ENCODE measurements around the gene TXNRD2.

DNA sequence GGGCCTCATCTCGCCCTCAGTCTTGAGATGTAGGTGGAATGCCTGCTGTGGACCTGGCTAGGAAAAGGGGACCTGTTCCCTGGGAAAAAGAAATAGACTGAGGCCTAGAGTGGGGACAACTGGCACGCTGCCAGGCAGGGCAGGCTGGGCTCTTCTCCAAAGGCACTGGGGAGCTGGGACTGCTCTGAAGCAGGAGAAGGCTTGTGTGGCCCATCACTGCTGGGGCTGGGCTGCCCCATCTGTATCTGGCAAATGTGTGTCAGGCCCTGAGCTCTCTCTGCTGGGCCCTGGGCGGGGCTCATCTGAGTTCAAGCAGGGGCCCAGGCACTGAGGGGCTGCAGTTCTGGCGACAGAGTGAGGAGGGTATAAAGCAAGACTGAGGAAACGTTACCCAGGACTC is 42.1 kb upstream of the TXNRD2 start:
- TF ChIP-seq GATA2 (IDR thresholded peaks at IDR 0.05; ENCODE audit: low read depth, low read length) (no peak), GATA3 (IDR thresholded peaks at IDR 0.05; ENCODE audit: low read depth, low read length) (no peak)
